Hematopoietic multipotent progenitor cell treated with erythropoietin and hydrocortisone succinate and interleukin-3 and kit ligand, for 6 days (in vitro differentiated cells): ENCODE data around the gene ST3GAL2.
"Not testable (repeated sequence)": the region's sequence is repeated elsewhere in the genome, so short reads cannot be mapped to it uniquely, and the experiment has no call there.

ENCODE experiments used
- DNase-seq: peaks from one replicate; pipeline ENCODE4 v3.0.0-alpha.2; 2015

ST3GAL2 gene

DNA sequence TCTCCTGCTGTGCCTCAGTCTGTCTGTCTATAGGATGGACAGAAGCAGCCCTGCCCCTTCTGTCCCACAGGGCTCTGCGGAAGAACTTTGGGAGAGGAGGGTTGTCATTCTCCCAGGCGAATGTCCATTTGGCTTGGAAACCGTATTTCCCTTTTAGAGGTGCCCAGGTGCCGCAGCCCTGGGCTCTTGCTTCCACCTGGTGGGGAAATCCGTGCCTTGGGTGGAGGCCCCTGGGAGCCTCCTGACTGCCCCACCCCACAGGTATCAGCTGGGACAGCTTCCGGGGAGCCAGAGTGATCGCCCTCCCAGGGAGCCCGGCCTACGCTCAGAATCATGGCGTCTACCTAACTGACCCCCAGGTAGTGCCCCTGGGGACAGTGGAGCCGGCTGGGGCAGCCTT lies 28.2 kb upstream of the ST3GAL2 start:
- DNase-seq: no peak

DNA sequence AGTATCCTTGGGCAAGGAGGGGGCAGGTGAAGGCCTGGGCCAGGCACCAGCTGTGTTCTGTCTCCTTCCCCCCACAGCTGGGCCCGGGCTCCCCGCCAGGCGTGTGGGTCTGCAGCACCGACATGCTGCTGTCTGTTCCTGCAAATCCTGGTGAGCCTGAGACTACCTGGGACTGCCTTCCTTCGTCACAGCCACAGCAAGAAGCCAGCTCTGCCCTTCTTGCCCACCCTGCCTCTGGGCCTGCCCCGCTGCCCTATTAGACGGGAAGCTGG lies 27.8 kb upstream of the ST3GAL2 start:
- DNase-seq: no peak

DNA sequence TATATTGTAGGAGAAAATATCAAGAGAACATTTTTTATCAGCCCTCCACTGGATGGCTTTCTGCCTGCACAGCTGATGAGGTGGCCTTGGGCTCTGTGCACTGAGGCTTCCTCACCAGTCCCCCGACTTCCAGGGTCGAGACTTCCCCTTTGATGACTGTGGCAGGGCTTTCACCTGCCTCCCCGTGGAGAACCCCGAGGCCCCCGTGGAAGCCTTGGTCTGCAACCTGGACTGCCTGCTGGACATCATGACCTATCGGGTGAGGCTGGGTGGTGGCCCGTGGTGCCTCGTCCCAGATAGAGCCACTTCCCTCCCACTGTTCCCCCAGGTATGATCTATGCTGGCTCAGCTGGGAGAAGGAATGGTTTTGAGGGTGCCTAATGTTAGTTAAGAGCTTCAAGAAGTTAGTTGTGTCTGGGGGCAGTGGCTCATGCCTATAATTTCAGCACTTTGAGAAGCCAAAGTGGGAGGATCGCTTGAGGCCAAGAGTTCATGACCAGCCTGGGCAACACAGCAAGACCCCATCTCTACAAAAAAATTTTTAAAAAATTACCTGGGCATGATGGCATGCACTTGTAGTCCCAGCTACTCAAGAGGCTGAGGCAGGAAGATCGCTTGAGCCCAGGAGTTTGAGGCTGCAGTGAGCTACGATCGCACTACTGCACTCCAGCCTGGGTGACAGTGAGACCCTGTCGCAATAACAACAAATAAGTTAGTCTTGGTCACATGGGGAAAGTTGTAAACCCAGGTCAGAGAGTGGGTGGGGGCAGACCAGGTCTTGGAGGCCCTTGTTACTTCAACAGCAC lies 27.3 kb upstream of the ST3GAL2 start:
- no peak for DNase-seq

DNA sequence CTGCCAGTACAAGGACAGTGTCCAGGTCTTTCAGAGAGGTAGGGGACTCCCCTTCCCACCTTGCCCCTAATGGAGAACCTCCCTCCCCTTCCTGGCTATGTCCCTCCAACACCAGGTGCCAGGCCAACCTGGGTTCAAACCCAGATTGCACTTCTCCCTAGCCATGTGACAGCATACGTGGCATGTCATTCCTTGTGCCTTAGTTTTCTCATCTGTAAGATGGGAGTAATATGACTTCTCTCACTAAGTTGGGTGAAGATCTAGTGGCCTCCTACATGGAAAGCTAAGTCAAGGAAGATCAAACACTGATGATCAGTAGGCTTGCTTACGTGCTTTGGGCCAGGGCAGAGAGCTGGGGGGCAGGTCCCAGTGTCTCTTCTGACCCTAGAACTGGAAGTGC lies 24.3 kb upstream of the ST3GAL2 start:
- DNase-seq: no peak

DNA sequence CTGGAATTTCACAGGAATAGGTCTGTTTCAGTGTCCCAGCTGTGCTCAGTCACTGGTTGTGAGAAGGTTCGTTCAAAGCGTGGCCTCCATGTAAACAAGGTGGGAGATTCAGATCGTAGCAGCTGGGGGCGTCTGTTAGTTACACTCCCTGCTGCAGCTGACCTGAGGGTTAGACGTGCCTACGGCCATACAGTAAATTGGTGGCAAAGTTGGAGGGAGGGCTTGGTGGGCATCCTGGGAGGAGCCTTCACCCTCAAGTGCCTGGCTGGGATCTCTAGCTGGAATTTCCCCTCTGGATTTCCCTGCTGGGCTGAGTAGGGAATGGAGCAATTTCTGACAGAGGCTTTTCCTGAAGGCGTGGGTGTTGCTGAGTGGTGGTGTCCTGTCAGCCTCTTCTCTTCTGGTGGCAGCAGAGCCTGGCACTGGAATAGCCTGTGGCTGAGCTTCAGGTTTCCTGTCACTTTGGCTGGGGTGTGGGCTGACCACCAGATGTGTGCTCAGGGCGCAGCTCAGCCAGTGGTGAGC lies 21.9 kb upstream of the ST3GAL2 start:
- no peak for DNase-seq

DNA sequence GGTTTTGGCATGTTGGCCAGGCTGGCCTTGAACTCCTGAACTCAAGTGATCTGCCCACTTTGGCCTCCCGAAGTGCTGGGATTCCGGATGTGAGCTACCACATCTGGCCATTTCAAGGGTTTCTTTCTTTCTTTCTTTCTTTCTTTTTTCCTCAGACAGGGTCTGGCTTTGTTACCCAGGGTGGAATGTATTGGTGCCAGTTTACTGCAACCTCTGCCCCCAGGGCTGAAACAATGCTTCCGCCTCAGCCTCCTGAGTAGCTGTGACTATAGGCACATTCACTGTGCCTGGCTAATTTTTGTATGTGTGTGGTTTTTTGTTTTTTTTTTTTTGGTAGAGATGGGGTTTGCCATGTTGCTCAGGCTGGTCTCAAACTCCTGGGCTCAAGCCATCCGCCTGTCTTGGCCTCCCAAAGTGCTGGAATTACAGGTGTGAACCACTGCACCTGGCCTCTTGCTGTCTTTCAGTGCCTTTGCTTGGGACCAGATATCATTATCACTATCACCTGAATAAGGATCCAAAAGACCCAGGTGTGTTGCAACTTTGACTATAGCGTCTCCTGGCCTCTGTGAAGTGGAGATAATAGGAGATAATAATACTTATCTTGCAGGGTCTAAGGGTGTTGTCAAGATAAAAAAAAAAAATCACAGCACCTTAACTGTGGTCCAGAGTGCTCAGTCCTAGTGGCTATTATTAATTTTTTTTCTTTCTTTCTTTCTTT lies 18.7 kb upstream of the ST3GAL2 start:
- no peak for DNase-seq

DNA sequence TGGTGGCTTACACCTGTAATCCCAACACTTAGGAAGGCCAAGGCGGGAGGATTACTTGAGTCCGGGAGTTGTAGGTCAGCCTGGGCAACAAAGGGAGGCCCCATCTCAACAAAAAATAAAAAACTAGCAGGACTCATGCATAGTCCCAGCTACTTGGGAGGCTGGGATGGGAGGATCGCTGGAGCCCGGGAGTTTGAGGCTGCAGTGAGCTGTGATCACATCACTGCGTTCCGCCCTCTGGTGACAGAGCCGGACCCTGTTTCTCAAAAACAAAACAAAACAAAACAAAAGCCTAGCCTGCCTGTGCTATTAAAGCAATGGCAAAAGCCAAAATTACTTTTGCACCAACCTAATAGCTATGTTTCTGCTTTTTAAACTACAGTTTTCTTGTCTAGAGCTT lies 17.0 kb upstream of the ST3GAL2 start:
- DNase-seq: no peak

DNA sequence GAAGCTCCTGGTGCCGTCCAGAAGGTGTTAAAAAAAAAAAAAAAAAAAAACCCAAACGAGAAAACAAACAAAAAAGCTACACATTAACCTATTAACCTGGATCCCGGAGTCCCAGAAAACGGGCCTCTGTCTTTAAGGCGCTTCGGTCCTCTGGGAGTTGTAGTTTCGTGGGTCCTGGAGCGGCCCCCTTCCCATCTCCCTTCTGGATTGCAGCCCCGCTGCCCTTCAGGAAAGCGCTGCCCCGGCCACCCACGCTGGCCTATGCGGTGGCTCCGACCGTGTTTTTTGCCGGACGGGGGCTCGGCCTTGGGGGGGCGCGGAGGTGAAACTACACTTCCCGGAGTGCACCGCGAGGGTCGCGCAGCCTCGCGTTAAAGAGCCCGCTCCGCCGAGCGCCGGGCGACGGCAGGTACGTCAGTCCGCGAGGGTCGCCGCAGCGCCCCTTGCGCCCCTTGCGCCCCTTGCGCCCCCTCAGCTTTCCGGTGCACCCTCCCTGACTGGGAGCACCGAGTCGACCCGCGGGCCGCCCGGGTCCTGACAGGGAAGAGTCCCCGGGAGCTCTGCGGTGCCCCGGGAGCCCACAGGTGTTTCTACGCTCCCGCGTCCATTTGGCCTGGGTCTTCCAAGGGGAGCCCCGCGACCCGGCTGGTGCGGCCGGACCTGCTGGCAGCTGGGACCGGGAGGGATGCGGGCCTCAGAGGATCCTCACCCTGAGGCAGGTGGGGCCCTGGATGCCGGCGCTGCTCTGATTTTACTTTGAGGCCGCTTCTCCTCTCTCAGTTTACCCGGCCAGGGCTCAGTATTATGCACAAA lies 15.5 kb upstream of the ST3GAL2 start, which contains the start of gene FCSK:
Gene FCSK, plus strand, starts transcription at position 374 of the 813 bp plus-strand sequence. CDS start 8,596 bp downstream, outside the sequence.
- peak; percentile 86 for DNase-seq

DNA sequence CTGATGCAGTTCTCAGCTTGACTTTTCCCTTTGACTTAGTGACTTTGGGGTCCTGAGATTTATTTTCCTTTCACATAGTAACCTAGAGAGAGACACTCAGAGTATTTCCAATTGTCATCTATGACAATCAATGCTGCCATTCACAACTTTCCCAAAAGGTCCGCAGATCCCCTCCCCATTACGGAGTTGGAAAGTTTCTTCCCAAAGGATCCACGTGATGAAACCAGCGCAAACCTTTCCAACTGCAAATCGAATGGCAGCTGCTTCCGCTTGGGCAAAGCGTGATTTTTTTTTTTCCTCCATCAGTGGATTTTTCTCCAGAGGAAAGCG lies 15.0 kb upstream of the ST3GAL2 start:
- DNase-seq: no peak

DNA sequence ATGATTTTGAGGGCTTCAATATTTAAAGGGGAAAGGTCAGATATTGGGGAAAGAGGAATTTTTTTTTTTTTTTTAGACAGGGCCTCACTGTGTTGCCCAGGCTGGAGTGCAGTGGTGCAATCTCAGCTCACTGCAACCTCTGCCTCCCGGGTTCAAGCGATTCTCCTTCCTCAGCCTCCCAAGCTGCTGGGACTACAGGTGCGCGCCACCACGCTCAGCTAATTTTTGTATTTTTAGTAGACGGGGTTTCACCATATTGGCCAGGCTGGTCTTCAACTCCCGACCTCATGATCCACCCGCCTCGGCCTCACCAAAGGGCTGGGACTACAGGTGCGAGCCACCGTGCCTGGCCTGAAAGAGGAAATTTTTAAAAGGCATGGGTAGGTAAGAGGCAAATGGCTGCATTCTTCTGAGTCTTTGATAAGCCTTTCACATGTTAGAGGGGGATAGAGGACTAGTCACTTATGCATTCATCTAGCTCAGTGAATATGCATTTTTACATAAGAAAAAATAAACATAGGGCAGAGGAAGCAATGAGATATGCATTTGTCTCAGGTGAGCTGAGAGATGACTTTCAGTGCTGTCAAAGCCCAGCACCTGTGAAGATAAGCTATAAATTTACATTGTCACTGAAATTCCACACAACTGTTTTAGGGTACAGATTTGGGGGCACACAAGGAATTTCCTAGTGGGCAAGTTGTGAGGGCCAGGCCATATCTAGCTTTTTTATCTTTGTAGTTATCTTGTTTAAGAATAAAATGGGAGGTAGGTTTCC lies 14.4 kb upstream of the ST3GAL2 start:
- DNase-seq: no peak

DNA sequence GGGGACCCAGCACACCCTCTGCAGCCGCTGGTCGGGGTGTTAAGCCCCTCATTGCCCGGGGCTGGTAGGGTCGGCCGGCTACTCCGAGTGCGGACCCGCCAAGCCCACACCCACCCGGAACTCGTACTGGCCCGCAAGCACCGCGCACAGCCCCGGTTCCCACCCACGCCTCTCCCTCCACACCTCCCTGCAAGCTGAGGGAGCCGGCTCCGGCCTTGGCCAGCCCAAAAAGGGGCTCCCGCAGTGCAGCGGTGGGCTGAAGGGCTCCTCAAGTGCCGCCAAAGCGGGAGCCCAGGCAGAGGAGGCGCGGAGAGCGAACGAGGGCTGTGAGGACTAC lies 12.1 kb upstream of the ST3GAL2 start:
- DNase-seq: not testable (repeated sequence)

DNA sequence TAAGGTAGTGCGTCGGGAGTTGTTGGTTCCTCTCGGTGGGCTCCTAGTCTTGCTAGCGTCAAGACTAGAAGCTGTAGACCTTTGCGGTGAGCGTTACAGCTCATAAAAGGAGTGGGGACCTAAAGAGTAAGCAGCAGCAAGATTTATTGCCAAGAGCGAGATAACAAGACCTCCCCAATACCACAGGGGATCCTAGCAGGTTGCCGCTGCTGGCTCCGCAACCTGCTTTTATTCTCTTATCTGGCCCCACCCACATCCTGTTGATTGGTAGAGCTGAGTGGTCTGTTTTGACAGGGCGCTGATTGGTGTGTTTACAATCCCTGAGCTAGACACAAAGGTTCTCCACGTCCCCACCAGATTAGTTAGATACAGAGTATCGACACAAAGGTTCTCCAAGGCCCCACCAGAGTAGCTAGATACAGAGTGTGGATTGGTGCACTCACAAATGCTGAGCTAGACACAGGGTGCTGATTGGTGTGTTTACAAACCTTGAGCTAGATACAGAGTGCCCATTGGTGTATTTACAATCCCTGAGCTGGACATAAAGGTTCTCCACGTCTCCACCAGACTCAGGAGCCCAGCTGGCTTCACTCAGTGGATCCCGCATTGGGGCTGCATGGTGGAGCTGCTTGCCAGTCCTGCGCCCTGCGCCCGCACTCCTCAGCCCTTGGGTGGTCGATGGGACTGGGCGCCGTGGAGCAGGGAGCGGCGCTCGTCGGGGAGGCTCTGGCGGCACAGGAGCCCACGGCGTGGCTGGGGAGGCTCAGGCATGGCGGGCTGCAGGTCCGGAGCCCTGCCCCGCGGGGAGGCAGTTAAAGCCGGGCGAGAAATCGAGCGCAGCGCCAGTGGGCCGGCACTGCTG lies 11.5 kb upstream of the ST3GAL2 start:
- not testable (repeated sequence) for DNase-seq

DNA sequence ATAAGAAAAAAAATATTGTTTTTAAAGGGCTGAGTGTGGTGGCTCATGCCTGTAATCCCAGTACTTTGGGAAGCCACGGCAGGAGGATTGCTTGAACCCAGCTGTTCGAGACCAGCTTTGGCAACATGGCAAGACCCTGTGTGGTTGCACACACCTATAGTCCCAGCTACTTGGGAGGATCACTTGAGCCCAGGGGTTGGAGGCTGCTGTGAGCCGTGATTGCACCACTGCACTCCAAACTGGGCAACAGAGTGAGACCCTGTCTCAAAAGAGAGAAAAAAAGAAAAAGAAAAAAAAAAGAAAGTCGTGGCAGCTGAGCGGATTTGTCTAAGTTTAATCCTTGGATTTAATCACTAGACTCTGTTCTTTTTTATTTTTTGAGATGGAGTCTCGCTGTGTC lies 9.2 kb upstream of the ST3GAL2 start:
- DNase-seq: no peak

DNA sequence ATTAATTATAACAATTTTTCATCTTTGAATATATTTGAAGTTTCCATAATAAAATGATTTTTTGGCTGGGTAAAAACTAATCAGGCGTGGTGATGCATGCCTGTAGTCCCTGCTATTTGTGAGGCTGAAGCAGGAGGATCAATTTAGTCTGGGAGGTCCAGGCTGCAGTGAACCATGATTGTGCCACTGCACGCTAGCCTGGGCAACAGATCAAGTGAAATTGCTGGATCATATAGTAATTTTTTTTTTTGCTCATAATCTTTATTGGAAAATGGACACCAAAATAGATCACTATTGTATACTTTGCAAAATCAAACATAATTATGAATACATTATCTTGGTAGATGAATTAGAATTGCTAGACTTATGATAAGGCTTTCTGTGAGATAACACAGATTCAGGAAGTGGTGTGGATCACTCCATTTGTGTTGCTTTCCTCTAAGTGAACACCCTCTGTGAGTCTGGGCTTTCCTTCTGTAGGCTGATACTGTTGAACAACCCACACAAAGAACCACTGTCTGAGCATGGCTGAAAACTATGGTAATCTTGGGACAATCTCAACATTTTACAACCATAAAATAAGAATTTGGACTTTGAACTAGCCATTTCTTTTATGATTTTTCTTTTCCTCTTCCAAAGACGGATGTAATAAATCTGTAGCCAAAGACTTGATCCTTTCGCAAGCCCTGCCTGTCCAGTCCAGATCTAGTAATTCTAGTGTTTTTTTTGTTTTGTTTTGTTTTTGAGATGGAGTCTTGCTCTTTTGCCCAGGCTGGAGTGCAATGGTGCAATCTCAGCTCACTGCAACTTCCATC lies 5.6 kb upstream of the ST3GAL2 start:
- peak; percentile 37 for DNase-seq

DNA sequence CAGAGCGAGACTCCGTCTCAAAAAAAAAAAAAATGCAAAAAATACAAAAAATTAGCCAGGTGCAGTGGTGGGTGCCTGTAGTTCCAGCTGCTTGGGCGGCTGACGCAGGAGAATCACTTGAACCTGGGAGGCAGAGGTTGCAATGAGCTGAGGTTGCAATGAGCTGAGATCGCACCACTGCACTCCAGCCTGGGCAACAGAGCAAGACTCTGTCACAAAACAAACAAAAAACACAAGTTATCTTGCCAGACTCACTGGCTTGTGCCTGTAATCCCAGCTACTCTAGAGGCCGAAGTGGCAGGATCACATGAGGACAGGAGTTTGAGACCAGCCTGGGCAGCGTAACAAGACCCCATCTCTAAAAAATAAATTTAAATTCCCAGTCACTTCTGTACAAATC lies 3.4 kb upstream of the ST3GAL2 start:
- no peak for DNase-seq

DNA sequence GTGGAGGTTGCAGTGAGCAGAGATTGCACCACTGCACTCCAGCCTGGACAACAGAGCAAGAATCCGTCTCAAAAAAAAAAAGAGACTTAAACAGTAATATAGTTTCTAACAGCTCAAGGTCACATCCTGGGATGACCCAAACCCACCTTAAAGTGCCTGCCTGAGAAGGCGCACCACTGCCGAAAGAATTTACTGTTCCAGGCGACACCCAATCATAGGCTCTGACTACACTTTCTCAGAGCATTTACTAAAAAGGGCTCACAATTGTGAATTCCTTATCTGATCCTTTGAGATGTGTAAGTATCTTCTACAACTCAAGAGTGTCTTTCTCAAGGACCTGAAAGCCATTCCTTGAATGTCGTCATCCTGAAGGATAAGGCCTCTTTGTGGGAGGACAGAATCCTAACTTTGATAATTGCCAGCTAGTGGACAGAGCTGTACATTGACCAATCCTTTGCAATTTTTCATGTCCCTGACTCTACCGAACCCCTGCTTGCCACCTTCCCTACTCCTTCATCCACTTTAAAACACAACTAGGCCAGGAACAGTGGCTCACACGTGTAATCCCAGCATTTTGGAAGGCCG lies 2.6 kb upstream of the ST3GAL2 start:
- no peak for DNase-seq

DNA sequence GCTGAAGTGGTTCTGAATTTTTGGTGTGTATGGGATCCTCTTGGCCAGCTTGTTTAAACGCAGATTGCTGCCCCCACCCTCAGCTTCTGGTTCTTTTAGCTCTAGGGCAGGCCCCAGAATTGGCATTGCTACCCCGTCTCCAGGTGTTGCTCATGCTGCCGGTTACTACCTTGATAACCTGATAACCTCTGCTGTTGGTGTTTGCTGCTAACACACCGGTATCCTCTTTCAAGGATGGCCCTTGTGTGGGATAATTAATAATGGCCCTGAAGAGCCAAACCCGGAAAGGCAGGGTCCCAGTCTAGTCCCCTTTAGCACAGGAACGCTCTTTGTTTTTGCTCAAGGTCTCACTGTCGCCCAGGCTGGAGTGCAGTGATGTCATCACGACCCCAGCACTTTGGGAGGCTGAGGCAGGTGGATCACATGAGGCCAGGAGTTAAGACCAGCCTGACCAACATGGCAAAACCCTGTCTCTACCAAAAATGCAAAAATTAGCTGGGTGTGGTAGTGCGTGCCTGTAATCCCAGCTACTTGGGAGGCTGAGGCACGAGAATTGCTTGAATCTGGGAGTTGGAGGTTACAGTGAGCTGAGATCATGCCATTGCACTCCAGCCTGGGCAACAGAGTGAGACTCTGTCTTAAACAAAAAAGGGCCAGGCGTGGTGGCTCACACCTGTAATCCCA lies 1.3 kb upstream of the ST3GAL2 start:
- no peak for DNase-seq

DNA sequence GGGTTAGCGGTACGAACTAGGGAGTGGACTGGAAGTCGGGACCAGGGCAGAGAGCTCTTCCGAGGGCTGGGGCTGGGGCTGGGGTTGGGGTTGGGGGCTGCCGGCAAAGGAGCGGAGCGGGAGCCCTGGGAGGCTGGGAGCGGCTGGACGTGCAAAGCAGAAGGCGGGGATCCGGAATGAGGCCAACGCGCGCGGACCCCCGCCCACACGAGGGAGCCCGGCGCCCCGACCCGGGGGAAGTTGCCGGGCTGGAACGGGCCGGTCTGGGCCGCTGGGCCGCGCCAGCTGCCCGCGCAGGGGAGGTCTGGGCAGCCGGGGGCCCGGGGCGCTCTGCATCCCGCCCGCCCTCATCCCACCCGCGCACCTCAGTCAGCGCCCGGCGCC lies 323 bp downstream of the ST3GAL2 start:
- DNase-seq: peak; percentile 32

DNA sequence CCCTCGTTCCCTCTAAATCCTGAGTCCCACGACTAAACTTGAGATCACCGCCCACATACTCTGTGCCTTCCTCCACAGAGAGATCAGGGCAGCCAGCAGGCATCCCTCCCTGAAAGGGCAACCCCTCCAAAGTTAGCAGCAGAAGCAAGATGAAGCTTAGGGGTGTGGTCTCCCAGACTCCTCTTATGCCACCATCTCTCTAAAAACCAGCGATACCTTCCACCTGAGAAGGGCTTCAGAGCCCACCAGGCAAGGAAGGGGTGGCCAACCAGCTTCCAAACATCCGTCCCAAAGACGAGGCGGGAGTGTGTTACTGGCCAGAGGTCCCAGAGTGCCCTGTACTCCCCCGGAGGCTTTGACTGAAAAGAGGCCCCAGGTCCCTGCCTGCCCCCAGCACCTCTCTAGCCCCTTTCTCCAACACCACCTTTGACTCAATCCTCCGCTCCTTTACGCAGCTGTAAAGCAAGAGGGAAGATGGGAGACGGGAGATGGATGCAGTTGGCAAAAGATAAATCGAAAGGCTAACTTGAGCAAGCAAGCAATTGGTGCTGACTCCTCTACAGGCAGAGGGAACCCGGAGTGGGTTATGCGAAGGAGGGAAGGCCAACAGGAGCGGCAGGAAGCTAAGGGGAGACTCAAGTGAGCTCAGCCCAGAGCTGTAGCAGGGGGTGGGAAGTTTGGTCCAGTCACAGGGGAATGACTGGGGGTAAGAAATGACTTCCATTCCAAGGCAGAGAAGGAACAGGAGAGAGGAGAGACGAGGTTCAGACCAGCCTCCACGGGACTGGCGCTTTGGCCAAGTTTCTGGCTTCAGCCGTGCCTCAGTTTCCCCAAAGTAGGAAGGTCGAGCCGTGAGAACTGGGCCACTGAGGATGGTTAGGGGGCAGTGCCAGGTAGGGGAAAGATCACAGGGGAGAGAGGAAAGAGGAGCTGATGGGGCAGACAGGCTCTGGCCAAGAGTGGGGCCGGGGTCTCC lies 1.0 kb downstream of the ST3GAL2 start:
- DNase-seq: peak; percentile 50
